SU-DHL-6 (cell line): ENCODE results near the gene PRR12.
A peak's percentile ranks its signal among the peaks of the same experiment; 100 is the strongest.

ENCODE experiments used
- H2AFZ ChIP-seq: fragments of 200-600 bp; sonication (generic); 2 replicates; pipeline ENCODE4 v1.6.1; 2014; ENCODE audit warnings: low read depth, mild to moderate bottlenecking, moderate library complexity, mixed read lengths, antibody characterized with exemption, low read length; ENCODE audit not compliant: severe bottlenecking
- H3F3A ChIP-seq: fragments of 200-600 bp; shearing (Covaris generic); 2 replicates; pipeline ENCODE4 v1.6.0; 2016; ENCODE audit warnings: antibody characterized with exemption, mild to moderate bottlenecking; ENCODE audit not compliant: insufficient read depth
- H3K27ac ChIP-seq: fragments of 200-600 bp; sonication (generic); 2 replicates; pipeline ENCODE4 v1.5.1; 2016; ENCODE audit warnings: low read depth, mild to moderate bottlenecking, low read length, moderate library complexity, mixed read lengths
- H3K27me3 ChIP-seq: fragments of 200-600 bp; sonication (generic), shearing (Covaris generic); 2 replicates; pipeline ENCODE4 v1.6.0; 2014; ENCODE audit warnings: mild to moderate bottlenecking, low read length
- H3K36me3 ChIP-seq: fragments of 200-600 bp; sonication (generic); 2 replicates; pipeline ENCODE4 v1.6.1; 2014; ENCODE audit warnings: mild to moderate bottlenecking, low read length, mixed read lengths
- H3K4me2 ChIP-seq: fragments of 300-600, 200-600 bp; shearing (Covaris generic), sonication (generic); 2 replicates; pipeline ENCODE4 v1.6.0; 2014; ENCODE audit warnings: low read length, low read depth, mild to moderate bottlenecking; ENCODE audit not compliant: poor library complexity, severe bottlenecking
- H3K4me3 ChIP-seq: fragments of 200-600 bp; sonication (generic); 2 replicates; pipeline ENCODE4 v1.5.1; 2014; ENCODE audit warnings: antibody characterized with exemption, low read length, mild to moderate bottlenecking, mixed read lengths; ENCODE audit not compliant: insufficient read depth, poor library complexity, severe bottlenecking
- H3K79me2 ChIP-seq: fragments of 200-600 bp; sonication (generic); 2 replicates; pipeline ENCODE4 v1.6.1; 2014; ENCODE audit warnings: mild to moderate bottlenecking, low read length, moderate library complexity; ENCODE audit not compliant: insufficient read depth
- H3K9ac ChIP-seq: fragments of 200-600 bp; sonication (generic); 2 replicates; pipeline ENCODE4 v1.7.0; 2014; ENCODE audit warnings: mild to moderate bottlenecking, low read length
- H3K9me2 ChIP-seq: fragments of 200-600 bp; sonication (generic); replicated peaks from 2 replicates; pipeline ENCODE4 v1.6.1; 2014; ENCODE audit warnings: low read length; ENCODE audit not compliant: insufficient read depth
- H3K9me3 ChIP-seq: fragments of 200-600 bp; sonication (generic); 2 replicates; pipeline ENCODE4 v1.6.1; 2014; ENCODE audit warnings: low read length, mixed read lengths; ENCODE audit not compliant: insufficient read depth
- H4K20me1 ChIP-seq: fragments of 200-600 bp; sonication (generic); 2 replicates; pipeline ENCODE4 v1.6.1; 2014; ENCODE audit warnings: low read depth, mild to moderate bottlenecking, antibody characterized with exemption, low read length, moderate library complexity, mixed read lengths
- EZH2phosphoT487 ChIP-seq: fragments of 200-600 bp; sonication (generic), shearing (Covaris generic); conservative IDR thresholded peaks from 2 replicates; pipeline ENCODE4 v1.6.1; 2018; ENCODE audit warnings: mild to moderate bottlenecking, antibody characterized with exemption, low read length, moderate library complexity, mixed read lengths
- TF ChIP-seq, protein P1 (sequence below): fragments of 200-600 bp; sonication (generic); IDR thresholded peaks from one replicate; pipeline ENCODE4 v1.5.1; 2017; ENCODE audit warnings: antibody characterized with exemption, mild to moderate bottlenecking, low read length, moderate library complexity; ENCODE audit not compliant: insufficient read depth, poor library complexity, severe bottlenecking

Gene PRR12

GRCh38 chr19:49579947-49580263 lies 11.1 kb upstream of the PRR12 start:
- peak overlapping the region; percentile 26 for H3K27ac ChIP-seq
- TF ChIP-seq, protein P1, sequence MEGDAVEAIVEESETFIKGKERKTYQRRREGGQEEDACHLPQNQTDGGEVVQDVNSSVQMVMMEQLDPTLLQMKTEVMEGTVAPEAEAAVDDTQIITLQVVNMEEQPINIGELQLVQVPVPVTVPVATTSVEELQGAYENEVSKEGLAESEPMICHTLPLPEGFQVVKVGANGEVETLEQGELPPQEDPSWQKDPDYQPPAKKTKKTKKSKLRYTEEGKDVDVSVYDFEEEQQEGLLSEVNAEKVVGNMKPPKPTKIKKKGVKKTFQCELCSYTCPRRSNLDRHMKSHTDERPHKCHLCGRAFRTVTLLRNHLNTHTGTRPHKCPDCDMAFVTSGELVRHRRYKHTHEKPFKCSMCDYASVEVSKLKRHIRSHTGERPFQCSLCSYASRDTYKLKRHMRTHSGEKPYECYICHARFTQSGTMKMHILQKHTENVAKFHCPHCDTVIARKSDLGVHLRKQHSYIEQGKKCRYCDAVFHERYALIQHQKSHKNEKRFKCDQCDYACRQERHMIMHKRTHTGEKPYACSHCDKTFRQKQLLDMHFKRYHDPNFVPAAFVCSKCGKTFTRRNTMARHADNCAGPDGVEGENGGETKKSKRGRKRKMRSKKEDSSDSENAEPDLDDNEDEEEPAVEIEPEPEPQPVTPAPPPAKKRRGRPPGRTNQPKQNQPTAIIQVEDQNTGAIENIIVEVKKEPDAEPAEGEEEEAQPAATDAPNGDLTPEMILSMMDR: no peak
- TF ChIP-seq EZH2phosphoT487: no peak
- H2AFZ ChIP-seq: peak overlapping the region; percentile 11
- H3K9ac ChIP-seq: peak overlapping the region; percentile 88
- no peaks in the 10 kb centered on the region for H4K20me1 ChIP-seq
- H3K36me3 ChIP-seq: 0 out of 2 replicates have a peak, but pooled peaks cover 4% of the 10 kb centered on the region
- H3K4me3 ChIP-seq: peak overlapping the region; percentile 93
- no peaks in the 10 kb centered on the region for H3K27me3 ChIP-seq
- peaks cover 35% of the 10 kb centered on the region for H3K79me2 ChIP-seq
- peaks cover 7% of the 10 kb centered on the region; the same call in 1 of the 2 replicates for H3F3A ChIP-seq
- peak overlapping the region; percentile 93 for H3K4me2 ChIP-seq
- no peaks in the 10 kb centered on the region for H3K9me2 ChIP-seq
- no peaks in the 10 kb centered on the region for H3K9me3 ChIP-seq

DNA sequence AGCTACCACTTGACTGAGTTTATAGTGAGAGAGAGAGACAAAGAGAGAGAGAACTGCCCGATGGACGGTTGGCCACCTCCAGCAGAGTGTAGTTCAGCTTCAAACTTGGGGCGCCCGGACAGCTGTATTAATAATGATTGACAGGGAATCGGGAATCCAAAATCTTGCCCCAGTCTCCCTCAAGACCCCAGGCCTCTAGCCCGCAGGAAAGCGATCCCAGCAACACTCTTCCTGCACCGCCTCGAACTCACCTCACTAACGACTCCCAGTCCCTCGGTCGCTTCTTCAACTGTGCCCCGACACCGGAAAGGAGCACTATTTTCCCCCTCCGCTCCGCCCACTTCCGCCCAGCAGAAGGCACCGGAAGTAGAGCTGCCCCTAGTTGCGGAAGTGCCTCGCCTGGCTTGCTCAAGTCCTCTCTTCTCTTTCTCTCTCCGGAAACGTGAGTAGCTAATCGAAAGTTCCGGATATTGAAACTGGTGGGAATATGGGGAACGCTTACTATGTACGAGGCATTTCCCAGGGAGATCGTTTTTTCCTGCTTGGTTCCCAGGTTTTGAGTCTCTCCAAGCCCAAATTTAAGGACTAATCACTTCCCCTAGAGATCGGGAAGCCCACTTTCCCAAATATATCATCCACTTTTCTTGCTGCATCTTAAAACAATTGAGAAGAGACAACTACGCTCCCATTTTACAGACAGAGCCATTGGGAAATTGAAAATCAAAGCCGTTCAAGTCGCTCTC lies 10.5 kb upstream of the PRR12 start, which contains the start of gene NOSIP:
NOSIP (minus strand) TSS at position 293 of the 743 bp plus-strand sequence. CDS start 19,865 bp downstream, outside the sequence.
- Histone ChIP-seq H3K27ac (peak within 1 kb of the TSS; percentile 26), H3K9me2 (no peaks in the 10 kb centered on the region)
- no peak for TF ChIP-seq EZH2phosphoT487
- TF ChIP-seq, protein P1: no peak

DNA sequence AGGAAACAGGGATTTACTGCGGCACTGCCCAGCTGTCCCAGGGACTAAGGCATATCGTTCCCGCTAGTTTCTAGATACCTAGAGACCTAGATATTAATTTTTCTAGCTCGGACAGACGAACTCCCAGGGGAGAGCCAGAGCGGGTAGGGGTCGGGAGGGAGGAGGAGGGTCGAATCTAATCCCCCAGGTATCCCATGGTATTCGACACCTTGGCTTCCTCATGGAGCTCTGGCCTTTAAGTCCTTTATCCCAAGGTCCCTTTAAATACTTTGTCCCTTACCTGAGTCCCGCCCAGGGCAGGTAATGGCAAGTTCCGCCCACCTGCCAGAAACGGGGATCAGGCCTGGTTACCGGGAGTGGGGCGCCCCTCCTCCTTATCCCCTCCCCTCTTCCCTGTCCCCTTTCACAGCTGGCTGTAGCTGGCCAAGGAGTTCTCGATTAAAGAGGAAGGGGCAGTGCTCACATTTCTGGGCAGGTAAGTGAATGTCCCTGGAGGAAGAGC lies 9.9 kb upstream of the PRR12 start, which contains the start of gene PRRG2:
PRRG2 (plus strand) TSS at position 310 of the 502 bp plus-strand sequence. CDS start 1,904 bp downstream, outside the sequence.
- no peaks in the 10 kb centered on the region for H3K9me2 ChIP-seq
- TF ChIP-seq EZH2phosphoT487: no peak
- TF ChIP-seq, protein P1: no peak
- 0 out of 2 replicates have a peak, but pooled peaks cover 3% of the 10 kb centered on the region for H3K36me3 ChIP-seq
- H4K20me1 ChIP-seq: no peaks in the 10 kb centered on the region
- H2AFZ ChIP-seq: peak within 1 kb of the TSS; percentile 84
- H3K79me2 ChIP-seq: peaks cover 27% of the 10 kb centered on the region
- peak within 1 kb of the TSS; percentile 26 for H3K27ac ChIP-seq
- H3K27me3 ChIP-seq: no peaks in the 10 kb centered on the region
- peak within 1 kb of the TSS; percentile 93 for H3K4me2 ChIP-seq
- peaks cover 7% of the 10 kb centered on the region; the same call in 1 of the 2 replicates for H3F3A ChIP-seq
- peak within 1 kb of the TSS; percentile 93 for H3K4me3 ChIP-seq
- no peaks in the 10 kb centered on the region for H3K9me3 ChIP-seq
- H3K9ac ChIP-seq: peak within 1 kb of the TSS; percentile 88

More for the DNA sequence above, 10.5 kb upstream of the PRR12 start, which contains the start of gene NOSIP:
- Histone ChIP-seq H2AFZ (peak within 1 kb of the TSS; percentile 84), H3K9ac (peak within 1 kb of the TSS; percentile 88), H3K9me3 (no peaks in the 10 kb centered on the region), H4K20me1 (no peaks in the 10 kb centered on the region), H3K4me2 (peak within 1 kb of the TSS; percentile 93), H3F3A (peaks cover 7% of the 10 kb centered on the region; the same call in 1 of the 2 replicates), H3K27me3 (no peaks in the 10 kb centered on the region), H3K79me2 (peaks cover 31% of the 10 kb centered on the region), H3K36me3 (0 out of 2 replicates have a peak, but pooled peaks cover 4% of the 10 kb centered on the region), H3K4me3 (peak within 1 kb of the TSS; percentile 93)
